GM12801 (cell line): ENCODE measurements around the gene NIPAL3.

Experiments
- TF ChIP-seq, protein P1 (sequence below): IDR thresholded peaks from one replicate; pipeline ENCODE4 v1.5.1; 2011; ENCODE audit warnings: control low read depth; ENCODE audit not compliant: insufficient read length; ENCODE audit errors: extremely low read depth

Gene NIPAL3

DNA sequence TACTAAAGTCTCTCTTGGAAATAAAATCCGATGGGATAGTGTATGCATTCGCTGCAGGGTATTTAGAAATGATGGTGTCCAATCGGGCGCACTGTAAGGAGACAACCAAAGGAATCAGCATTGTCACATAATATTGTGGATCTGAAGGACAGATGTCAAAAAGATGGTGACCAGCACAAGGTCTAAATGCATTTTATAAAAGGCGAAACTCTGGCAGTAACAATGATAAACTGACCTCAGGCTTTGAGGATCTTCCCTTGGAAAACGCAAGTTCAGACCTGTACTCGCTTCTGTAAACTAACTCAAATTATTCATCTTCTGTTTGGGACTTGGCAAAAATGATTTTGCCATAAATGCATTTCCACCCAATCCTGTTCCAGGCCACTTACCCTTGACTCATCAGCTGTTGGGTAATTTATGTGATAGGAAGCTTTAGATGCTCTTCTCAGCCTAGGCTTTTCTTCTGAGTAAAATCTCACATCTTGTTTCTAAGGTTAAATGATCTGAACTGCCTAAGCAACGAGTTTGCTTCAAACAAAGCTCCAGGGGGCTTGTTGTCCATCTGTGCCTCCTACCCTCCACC lies 35.8 kb upstream of the NIPAL3 start:
- TF ChIP-seq, protein P1, sequence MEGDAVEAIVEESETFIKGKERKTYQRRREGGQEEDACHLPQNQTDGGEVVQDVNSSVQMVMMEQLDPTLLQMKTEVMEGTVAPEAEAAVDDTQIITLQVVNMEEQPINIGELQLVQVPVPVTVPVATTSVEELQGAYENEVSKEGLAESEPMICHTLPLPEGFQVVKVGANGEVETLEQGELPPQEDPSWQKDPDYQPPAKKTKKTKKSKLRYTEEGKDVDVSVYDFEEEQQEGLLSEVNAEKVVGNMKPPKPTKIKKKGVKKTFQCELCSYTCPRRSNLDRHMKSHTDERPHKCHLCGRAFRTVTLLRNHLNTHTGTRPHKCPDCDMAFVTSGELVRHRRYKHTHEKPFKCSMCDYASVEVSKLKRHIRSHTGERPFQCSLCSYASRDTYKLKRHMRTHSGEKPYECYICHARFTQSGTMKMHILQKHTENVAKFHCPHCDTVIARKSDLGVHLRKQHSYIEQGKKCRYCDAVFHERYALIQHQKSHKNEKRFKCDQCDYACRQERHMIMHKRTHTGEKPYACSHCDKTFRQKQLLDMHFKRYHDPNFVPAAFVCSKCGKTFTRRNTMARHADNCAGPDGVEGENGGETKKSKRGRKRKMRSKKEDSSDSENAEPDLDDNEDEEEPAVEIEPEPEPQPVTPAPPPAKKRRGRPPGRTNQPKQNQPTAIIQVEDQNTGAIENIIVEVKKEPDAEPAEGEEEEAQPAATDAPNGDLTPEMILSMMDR = no peak

DNA sequence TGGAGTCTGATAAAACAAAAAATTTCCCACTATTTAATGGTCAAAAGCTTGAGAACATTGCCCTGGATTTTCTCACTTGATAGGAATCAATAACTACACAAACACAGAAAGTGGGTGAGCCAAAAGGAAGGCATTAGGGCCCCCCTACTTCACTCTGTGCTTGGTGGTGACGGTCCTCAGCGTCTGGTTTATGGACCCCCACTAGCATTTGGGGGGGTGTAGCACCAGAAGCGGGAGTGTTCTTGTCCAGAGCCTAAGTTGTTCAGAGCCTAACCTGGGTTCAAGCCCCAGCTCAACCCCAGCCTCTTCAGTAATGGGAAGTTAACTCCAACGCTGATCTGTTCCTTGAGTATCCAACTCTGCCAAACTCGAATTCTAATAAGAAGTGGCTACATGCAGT lies 35.1 kb upstream of the NIPAL3 start:
- TF ChIP-seq, protein P1 = no peak

DNA sequence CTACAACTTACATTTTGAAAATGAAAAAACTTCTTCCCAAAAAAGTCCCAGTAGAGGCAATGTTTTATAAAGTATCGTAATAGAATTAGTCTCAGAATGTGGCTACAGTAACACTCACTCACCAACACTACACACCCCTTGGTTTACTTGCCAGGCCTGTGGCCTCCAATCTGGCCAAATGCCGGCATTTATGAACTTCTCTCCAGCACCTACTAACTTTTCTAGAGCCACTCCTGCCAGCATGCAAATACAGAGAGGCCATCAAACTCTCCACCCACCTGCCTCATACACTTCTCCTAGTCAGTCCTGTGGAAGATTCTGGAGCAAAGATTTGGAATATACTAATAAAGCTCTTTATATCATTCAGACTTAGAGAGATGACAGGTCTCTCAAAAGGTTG lies 34.3 kb upstream of the NIPAL3 start:
- TF ChIP-seq, protein P1 = no peak

DNA sequence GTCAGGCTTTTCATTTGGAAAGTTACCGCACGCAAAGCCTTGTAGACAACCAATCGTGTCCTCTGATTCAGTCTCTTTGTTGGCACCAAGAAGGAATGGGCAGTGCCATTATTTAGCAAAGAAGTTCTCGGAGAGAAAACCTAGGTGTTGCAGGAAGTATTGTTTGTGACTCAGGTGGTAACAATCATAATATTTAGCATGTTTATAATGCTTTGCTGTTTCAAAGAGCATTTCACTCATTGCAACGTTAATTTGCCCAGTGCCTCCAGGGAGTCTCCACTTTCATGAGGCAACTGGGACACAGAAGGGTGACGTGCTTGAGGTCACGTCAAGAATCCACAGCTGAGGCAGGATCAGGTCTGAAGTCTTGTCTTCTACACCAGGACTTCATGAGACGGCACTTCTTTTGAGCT lies 33.4 kb upstream of the NIPAL3 start:
- TF ChIP-seq, protein P1 = no peak

DNA sequence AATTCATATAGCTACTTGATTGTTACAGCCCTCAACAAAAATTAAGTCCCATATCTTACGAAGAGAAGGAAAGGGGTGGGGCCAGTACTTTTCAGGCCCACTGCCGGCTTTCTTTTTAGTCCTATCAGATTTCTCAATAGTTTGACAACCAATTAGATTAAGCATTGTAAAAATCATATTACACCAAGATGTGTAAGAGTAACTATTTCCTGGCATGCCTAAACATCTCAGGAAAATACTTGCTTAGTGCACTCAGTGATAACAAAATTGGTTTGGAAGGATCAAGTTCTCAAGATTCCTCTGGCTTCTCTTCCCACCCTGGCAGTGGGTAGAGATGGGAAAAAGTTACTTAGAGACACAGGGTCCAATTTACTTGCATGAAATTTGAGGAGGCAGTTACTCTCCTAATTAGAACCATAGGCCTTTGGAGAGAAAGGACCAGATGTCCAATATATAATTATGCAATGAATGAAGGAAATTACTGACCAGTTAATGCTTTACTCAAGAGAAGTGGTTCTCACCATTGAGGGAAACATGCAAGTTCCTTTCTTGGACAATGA lies 32.1 kb upstream of the NIPAL3 start:
- TF ChIP-seq, protein P1 = no peak

DNA sequence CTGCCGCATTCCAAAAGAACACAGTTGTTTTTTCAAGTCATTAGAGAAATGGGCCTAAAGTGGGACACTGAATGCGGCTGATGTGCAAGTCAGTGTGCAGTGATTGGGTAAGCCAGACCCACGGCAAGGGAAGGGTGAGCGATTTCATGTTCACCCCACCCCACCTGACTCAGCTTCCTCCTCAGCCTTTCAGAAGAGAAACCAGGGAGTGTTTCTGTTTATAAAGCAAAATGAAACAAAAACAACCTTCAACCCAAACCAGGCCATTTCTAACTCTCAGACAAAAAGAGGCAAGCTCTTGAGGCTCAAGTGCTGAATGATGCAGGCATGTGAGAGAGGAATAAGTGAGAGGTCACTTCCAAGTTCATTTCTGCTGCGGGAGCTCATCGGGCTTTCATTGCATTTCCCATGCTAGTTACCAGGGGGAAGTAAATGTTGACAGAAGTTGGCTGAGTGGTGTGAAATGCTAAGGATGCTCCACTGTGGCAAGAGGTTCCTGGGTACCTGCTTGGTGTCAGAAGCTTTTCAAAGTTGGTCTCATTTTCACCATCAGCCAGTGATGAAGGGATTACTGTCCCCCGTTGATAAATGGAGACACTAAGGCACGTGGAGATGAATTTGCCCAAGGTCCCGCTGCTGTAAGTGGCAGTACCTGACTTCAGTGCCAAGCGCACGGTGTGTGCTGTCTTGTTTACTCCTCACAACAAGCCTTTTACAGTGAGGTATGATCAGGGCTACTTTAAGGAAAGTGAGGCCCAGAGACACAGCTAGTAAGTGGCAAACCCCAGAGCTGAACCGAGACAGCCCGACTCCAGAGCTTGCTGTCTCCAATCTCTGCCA lies 31.1 kb upstream of the NIPAL3 start:
- TF ChIP-seq, protein P1 = no peak

DNA sequence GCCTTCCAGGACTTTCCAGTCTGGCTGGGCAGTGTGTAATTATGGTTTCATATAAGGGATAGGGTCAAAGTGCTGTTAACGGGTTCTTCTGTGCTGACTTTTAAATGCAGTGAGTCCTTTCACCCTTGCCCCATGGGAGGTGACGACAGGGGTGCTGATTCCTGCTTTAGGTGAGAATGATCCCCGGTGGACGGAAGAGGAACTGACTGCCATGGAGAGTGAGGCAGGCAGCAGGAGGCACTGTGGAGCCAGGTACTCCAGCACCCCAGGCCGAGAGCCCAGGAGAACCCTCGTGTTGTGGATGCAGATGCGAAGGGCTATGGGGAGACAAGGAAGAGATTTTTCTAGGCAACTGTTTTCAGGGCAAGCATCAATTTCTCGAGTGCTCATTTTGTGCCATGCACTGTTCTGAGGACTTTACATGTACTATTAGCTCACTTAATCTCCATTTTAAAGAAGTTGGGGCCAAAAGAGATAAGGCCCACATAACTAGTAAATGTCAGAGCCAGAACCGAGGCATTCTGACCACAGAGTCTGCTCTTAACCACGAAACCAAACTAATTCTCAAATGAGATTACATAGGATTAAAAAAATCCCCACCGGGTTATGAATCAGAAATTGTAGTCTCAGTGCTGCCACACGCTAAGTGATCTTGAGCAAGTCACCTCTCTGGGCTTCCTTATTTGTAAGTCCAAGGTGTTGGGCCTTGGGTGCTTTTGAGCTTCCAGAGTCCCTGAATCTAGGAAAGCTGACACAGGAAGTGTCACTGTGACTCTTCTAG lies 30.3 kb upstream of the NIPAL3 start:
- TF ChIP-seq, protein P1 = no peak
